Stimulated activated CD8-positive, alpha-beta memory T cell treated with anti-CD3 and anti-CD28 coated beads, Interleukin-4, amount 100 ng/mL, for 24 hours (primary cell): ENCODE measurements around the gene ZNHIT1.
A peak's percentile ranks its signal among the peaks of the same experiment; 100 is the strongest.

Experiments
- DNase-seq: peaks from one replicate; pipeline ENCODE4 v3.0.0-alpha.2; 2020; ENCODE audit warnings: low read depth

ZNHIT1 gene

GRCh38 chr7:101217388-101218235 is at the start of gene ZNHIT1, which contains the start of gene PLOD3:
ZNHIT1 (plus strand) TSS chr7:101218165; CDS start chr7:101218196, 31 bp downstream.
PLOD3 (minus strand) TSS chr7:101217581; CDS start chr7:101217274, 307 bp downstream.
- peak; percentile 92 for DNase-seq

- DNase-seq = no peak
Observed at GRCh38 chr7:101168412-101169049, 49.4 kb upstream of the ZNHIT1 start.

- DNase-seq = no peak
Observed at GRCh38 chr7:101169110-101169837, 48.7 kb upstream of the ZNHIT1 start.

GRCh38 chr7:101169838-101170551 is 48.0 kb upstream of the ZNHIT1 start:
- peak; percentile 66 for DNase-seq

GRCh38 chr7:101170617-101171441 is 47.1 kb upstream of the ZNHIT1 start:
- DNase-seq = no peak

- no peak for DNase-seq
Observed at GRCh38 chr7:101171442-101171837, 46.5 kb upstream of the ZNHIT1 start.

GRCh38 chr7:101172005-101172853 is 45.7 kb upstream of the ZNHIT1 start:
- no peak for DNase-seq

- DNase-seq = no peak
Observed at GRCh38 chr7:101172854-101173751, 44.9 kb upstream of the ZNHIT1 start.

- no peak for DNase-seq
Observed at GRCh38 chr7:101173752-101174244, 44.2 kb upstream of the ZNHIT1 start.

- DNase-seq = no peak
Observed at GRCh38 chr7:101174322-101174854, 43.6 kb upstream of the ZNHIT1 start.

GRCh38 chr7:101175664-101176063 is 42.3 kb upstream of the ZNHIT1 start:
- DNase-seq = no peak

GRCh38 chr7:101177644-101178043 is 40.3 kb upstream of the ZNHIT1 start:
- no peak for DNase-seq

GRCh38 chr7:101179117-101179516 is 38.8 kb upstream of the ZNHIT1 start:
- no peak for DNase-seq

- DNase-seq = no peak
Observed at GRCh38 chr7:101179713-101180112, 38.3 kb upstream of the ZNHIT1 start.

- DNase-seq = no peak
Observed at GRCh38 chr7:101180130-101180755, 37.7 kb upstream of the ZNHIT1 start, which contains the start of gene NAT16. NAT16 (minus strand) TSS chr7:101180293; CDS start chr7:101174807, 5,486 bp downstream.

GRCh38 chr7:101185258-101185839 is 32.6 kb upstream of the ZNHIT1 start:
- no peak for DNase-seq

GRCh38 chr7:101186194-101186593 is 31.8 kb upstream of the ZNHIT1 start:
- no peak for DNase-seq
